WTC11 (cell line): ENCODE measurements around the gene LINC00237. TPM values are rescaled to one million over a fixed set of nuclear protein-coding genes. Genes with fewer than 3 reads are reported as not detected.

Experiments used
- ATAC-seq: fragments of 200-7000 bp; cut with Tn5 transposase; 2 replicates; pipeline ENCODE4 v1.10.0; 2021; ENCODE audit warnings: mild to moderate bottlenecking, moderate library complexity
- CTCF ChIA-PET: fragments of 300-600 bp; sonication (Branson Sonifier 250); formaldehyde crosslinking; loops from one replicate; lab custom pipeline; 2021; ENCODE audit warnings: antibody characterized with exemption; lab: Charles Lee
- POLR2A ChIA-PET: fragments of 350-600 bp; sonication (Branson Sonifier 250); formaldehyde crosslinking; loops from one replicate; lab custom pipeline; 2021; ENCODE audit warnings: antibody characterized with exemption; lab: Charles Lee
- DNase-seq: peaks from one replicate; pipeline ENCODE4 v3.0.0; 2021; ENCODE audit warnings: low spot score
- H3K27ac Mint-ChIP-seq: 2 replicates; pipeline ENCODE4 v1.8.0; 2021; ENCODE audit warnings: mixed read lengths
- H3K27me3 Mint-ChIP-seq: 2 replicates; pipeline ENCODE4 v1.8.0; 2021; ENCODE audit warnings: low read depth, mild to moderate bottlenecking, moderate library complexity, mixed read lengths
- H3K36me3 Mint-ChIP-seq: 2 replicates; pipeline ENCODE4 v1.8.0; 2021; ENCODE audit warnings: mixed read lengths
- H3K4me1 Mint-ChIP-seq: 2 replicates; pipeline ENCODE4 v1.8.0; 2022; ENCODE audit warnings: mixed read lengths
- H3K4me3 Mint-ChIP-seq: 2 replicates; pipeline ENCODE4 v1.8.0; 2021; ENCODE audit warnings: mild to moderate bottlenecking, moderate library complexity, mixed read lengths
- H3K9me3 Mint-ChIP-seq: 2 replicates; pipeline ENCODE4 v1.8.0; 2021; ENCODE audit warnings: mixed read lengths
- ATF3 ChIP-seq: sonication (generic); formaldehyde crosslinking; conservative IDR thresholded peaks from 2 replicates; pipeline ENCODE4 v1.8.1; 2022; ENCODE audit warnings: mild to moderate bottlenecking, missing genetic modification reagents
- ELF4 ChIP-seq: sonication (generic); formaldehyde crosslinking; IDR thresholded peaks from 2 replicates; pipeline ENCODE4 v1.8.1; 2022; ENCODE audit warnings: low read depth, mild to moderate bottlenecking, moderate library complexity, missing genetic modification reagents
- FOXJ3 ChIP-seq: sonication (generic); formaldehyde crosslinking; IDR thresholded peaks from 2 replicates; pipeline ENCODE4 v1.9.0; 2021; ENCODE audit warnings: missing genetic modification reagents, mild to moderate bottlenecking, borderline replicate concordance
- KAT7 ChIP-seq: sonication (generic); formaldehyde crosslinking; IDR thresholded peaks from 2 replicates; pipeline ENCODE4 v1.8.1; 2023; ENCODE audit warnings: missing genetic modification reagents, mild to moderate bottlenecking, borderline replicate concordance
- NFE2L1 ChIP-seq: sonication (generic); formaldehyde crosslinking; IDR thresholded peaks from 2 replicates; pipeline ENCODE4 v1.8.1; 2023; ENCODE audit warnings: missing genetic modification reagents
- TP53 ChIP-seq: sonication (generic); formaldehyde crosslinking; IDR thresholded peaks from 2 replicates; pipeline ENCODE4 v1.8.1; 2023; ENCODE audit warnings: mild to moderate bottlenecking, missing genetic modification reagents
- ZBTB21 ChIP-seq: sonication (generic); formaldehyde crosslinking; IDR thresholded peaks from 2 replicates; pipeline ENCODE4 v1.8.1; 2023; ENCODE audit warnings: mild to moderate bottlenecking, missing genetic modification reagents, borderline replicate concordance
- ZNF138 ChIP-seq: sonication (generic); formaldehyde crosslinking; conservative IDR thresholded peaks from 2 replicates; pipeline ENCODE4 v1.8.1; 2022; ENCODE audit warnings: mild to moderate bottlenecking, moderate library complexity, missing genetic modification reagents
- ZNF232 ChIP-seq: sonication (generic); formaldehyde crosslinking; IDR thresholded peaks from 2 replicates; pipeline ENCODE4 v1.8.0; 2022; ENCODE audit warnings: mild to moderate bottlenecking, missing genetic modification reagents
- ZNF396 ChIP-seq: fragments of 250-450 bp; sonication (Bioruptor Pico); IDR thresholded peaks from 2 replicates; pipeline ENCODE4 v1.8.0; 2021; ENCODE audit warnings: mild to moderate bottlenecking, moderate library complexity, borderline replicate concordance
- ZNF416 ChIP-seq: fragments of 250-450 bp; sonication (Bioruptor Pico); IDR thresholded peaks from 2 replicates; pipeline ENCODE4 v1.9.0; 2021; ENCODE audit warnings: mild to moderate bottlenecking, inconsistent platforms
- ZSCAN18 ChIP-seq: fragments of 250-450 bp; sonication (Bioruptor Pico); IDR thresholded peaks from 2 replicates; pipeline ENCODE4 v2.1.2; 2022; ENCODE audit warnings: mild to moderate bottlenecking, moderate library complexity
- total RNA-seq: library from RNA; stranded (reverse); gene quantifications from 3 replicates; pipeline ENCODE4 v1.2.3, GENCODE V29; 2021
- TF ChIP-seq, protein P1 (sequence below): fragments of 250-450 bp; sonication (Bioruptor Pico); IDR thresholded peaks from 2 replicates; pipeline ENCODE4 v1.9.0; 2021; ENCODE audit warnings: moderate library complexity, mild to moderate bottlenecking, inconsistent platforms, borderline replicate concordance
- TF ChIP-seq, protein P2 (sequence below): sonication (generic); formaldehyde crosslinking; IDR thresholded peaks from 2 replicates; pipeline ENCODE4 v1.8.1; 2023; ENCODE audit warnings: mild to moderate bottlenecking, missing genetic modification reagents, borderline replicate concordance
- TF ChIP-seq, protein P3 (sequence below): sonication (generic); formaldehyde crosslinking; conservative IDR thresholded peaks from 2 replicates; pipeline ENCODE4 v1.8.1; 2023; ENCODE audit warnings: mild to moderate bottlenecking, low read depth, missing genetic modification reagents, moderate library complexity
- TF ChIP-seq, protein P4 (sequence below): sonication (generic); formaldehyde crosslinking; IDR thresholded peaks from 2 replicates; pipeline ENCODE4 v1.8.0; 2022; ENCODE audit warnings: missing genetic modification reagents
- TF ChIP-seq, protein P5 (sequence below): sonication (generic); formaldehyde crosslinking; IDR thresholded peaks from 2 replicates; pipeline ENCODE4 v1.8.0; 2022; ENCODE audit warnings: mild to moderate bottlenecking, missing genetic modification reagents

Gene LINC00237
- total RNA-seq, 1 experiment from 2014 or later: 3.1 TPM

DNA sequence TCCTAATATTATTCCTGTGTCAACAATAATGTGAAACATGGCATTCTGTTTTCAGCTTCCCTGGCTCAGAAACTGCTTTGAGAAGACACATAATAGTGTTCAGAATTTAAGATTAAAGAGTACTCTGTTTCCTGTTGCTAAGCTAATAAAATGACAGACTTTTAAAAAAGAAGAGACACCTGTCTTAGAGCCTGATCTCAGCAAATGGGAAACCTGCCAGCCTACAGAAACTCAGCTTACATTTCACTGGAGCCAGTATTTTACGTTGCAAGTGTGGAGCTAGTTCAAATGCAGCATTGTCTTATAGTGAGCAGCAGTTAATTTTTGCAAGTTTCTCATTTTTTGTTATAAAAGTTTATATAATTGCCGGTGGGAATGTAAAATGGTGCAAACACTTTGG, 48.5 kb upstream of the LINC00237 start:
- H3K4me1 Mint-ChIP-seq: peaks cover 7% of the 10 kb centered on the region
- ChIA-PET POLR2A (no interaction called here), CTCF (no interaction called here)
- no peak overlapping the region for H3K27ac Mint-ChIP-seq
- no peak for DNase-seq
- H3K9me3 Mint-ChIP-seq: no peaks in the 10 kb centered on the region; the same call in 1 of the 2 replicates
- no peak overlapping the region for H3K4me3 Mint-ChIP-seq
- H3K36me3 Mint-ChIP-seq: peaks cover 15% of the 10 kb centered on the region
- TF ChIP-seq ZNF396: no peak
- TF ChIP-seq ZSCAN18 (CRISPR knock-in tag): no peak
- TF ChIP-seq, protein P1, sequence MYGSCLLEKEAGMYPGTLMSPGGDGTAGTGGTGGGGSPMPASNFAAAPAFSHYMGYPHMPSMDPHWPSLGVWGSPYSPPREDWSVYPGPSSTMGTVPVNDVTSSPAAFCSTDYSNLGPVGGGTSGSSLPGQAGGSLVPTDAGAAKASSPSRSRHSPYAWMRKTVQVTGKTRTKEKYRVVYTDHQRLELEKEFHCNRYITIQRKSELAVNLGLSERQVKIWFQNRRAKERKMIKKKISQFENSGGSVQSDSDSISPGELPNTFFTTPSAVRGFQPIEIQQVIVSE (CRISPR knock-in tag): no peak
- no peak for TF ChIP-seq KAT7 (CRISPR knock-in tag)
- TF ChIP-seq ZNF138: no peak
- no peak for TF ChIP-seq ATF3 (CRISPR knock-in tag)
- TF ChIP-seq ZNF416 (CRISPR knock-in tag): no peak
- TF ChIP-seq, protein P2, sequence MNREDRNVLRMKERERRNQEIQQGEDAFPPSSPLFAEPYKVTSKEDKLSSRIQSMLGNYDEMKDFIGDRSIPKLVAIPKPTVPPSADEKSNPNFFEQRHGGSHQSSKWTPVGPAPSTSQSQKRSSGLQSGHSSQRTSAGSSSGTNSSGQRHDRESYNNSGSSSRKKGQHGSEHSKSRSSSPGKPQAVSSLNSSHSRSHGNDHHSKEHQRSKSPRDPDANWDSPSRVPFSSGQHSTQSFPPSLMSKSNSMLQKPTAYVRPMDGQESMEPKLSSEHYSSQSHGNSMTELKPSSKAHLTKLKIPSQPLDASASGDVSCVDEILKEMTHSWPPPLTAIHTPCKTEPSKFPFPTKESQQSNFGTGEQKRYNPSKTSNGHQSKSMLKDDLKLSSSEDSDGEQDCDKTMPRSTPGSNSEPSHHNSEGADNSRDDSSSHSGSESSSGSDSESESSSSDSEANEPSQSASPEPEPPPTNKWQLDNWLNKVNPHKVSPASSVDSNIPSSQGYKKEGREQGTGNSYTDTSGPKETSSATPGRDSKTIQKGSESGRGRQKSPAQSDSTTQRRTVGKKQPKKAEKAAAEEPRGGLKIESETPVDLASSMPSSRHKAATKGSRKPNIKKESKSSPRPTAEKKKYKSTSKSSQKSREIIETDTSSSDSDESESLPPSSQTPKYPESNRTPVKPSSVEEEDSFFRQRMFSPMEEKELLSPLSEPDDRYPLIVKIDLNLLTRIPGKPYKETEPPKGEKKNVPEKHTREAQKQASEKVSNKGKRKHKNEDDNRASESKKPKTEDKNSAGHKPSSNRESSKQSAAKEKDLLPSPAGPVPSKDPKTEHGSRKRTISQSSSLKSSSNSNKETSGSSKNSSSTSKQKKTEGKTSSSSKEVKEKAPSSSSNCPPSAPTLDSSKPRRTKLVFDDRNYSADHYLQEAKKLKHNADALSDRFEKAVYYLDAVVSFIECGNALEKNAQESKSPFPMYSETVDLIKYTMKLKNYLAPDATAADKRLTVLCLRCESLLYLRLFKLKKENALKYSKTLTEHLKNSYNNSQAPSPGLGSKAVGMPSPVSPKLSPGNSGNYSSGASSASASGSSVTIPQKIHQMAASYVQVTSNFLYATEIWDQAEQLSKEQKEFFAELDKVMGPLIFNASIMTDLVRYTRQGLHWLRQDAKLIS (CRISPR knock-in tag): no peak
- no peak for ATAC-seq
- H3K27me3 Mint-ChIP-seq: no peaks in the 10 kb centered on the region

DNA sequence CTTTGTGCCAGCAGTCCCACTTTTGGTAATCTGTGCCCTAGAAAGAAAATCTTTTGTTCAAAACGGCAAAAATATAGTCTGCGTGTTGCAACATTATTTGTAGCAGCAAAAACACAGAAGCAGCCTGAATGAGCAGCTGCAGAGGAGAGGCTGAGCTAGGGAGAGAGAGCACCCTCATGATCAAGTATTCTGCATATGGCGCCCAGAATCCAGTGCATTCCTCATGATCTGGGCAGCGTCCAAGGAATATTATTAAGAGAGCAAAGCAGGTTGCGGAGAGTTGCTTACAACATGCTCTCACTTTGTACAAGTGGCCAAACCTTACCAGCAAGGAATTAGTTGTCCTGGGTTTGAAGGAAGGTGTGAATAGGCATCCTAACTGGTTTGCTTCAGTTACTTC, 45.6 kb upstream of the LINC00237 start:
- Mint-ChIP-seq H3K4me3 (no peak overlapping the region), H3K4me1 (peaks cover 3% of the 10 kb centered on the region; the same call in 1 of the 2 replicates)
- ATAC-seq: no peak
- POLR2A ChIA-PET: no interaction called here
- no peak for TF ChIP-seq ZBTB21
- TF ChIP-seq ZNF232: no peak
- TF ChIP-seq, protein P3, sequence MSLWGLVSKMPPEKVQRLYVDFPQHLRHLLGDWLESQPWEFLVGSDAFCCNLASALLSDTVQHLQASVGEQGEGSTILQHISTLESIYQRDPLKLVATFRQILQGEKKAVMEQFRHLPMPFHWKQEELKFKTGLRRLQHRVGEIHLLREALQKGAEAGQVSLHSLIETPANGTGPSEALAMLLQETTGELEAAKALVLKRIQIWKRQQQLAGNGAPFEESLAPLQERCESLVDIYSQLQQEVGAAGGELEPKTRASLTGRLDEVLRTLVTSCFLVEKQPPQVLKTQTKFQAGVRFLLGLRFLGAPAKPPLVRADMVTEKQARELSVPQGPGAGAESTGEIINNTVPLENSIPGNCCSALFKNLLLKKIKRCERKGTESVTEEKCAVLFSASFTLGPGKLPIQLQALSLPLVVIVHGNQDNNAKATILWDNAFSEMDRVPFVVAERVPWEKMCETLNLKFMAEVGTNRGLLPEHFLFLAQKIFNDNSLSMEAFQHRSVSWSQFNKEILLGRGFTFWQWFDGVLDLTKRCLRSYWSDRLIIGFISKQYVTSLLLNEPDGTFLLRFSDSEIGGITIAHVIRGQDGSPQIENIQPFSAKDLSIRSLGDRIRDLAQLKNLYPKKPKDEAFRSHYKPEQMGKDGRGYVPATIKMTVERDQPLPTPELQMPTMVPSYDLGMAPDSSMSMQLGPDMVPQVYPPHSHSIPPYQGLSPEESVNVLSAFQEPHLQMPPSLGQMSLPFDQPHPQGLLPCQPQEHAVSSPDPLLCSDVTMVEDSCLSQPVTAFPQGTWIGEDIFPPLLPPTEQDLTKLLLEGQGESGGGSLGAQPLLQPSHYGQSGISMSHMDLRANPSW (CRISPR knock-in tag): no peak
- TF ChIP-seq, protein P4, sequence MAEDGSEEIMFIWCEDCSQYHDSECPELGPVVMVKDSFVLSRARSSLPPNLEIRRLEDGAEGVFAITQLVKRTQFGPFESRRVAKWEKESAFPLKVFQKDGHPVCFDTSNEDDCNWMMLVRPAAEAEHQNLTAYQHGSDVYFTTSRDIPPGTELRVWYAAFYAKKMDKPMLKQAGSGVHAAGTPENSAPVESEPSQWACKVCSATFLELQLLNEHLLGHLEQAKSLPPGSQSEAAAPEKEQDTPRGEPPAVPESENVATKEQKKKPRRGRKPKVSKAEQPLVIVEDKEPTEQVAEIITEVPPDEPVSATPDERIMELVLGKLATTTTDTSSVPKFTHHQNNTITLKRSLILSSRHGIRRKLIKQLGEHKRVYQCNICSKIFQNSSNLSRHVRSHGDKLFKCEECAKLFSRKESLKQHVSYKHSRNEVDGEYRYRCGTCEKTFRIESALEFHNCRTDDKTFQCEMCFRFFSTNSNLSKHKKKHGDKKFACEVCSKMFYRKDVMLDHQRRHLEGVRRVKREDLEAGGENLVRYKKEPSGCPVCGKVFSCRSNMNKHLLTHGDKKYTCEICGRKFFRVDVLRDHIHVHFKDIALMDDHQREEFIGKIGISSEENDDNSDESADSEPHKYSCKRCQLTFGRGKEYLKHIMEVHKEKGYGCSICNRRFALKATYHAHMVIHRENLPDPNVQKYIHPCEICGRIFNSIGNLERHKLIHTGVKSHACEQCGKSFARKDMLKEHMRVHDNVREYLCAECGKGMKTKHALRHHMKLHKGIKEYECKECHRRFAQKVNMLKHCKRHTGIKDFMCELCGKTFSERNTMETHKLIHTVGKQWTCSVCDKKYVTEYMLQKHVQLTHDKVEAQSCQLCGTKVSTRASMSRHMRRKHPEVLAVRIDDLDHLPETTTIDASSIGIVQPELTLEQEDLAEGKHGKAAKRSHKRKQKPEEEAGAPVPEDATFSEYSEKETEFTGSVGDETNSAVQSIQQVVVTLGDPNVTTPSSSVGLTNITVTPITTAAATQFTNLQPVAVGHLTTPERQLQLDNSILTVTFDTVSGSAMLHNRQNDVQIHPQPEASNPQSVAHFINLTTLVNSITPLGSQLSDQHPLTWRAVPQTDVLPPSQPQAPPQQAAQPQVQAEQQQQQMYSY (CRISPR knock-in tag): no peak
- no peak for TF ChIP-seq FOXJ3 (CRISPR knock-in tag)
- no peak for TF ChIP-seq NFE2L1
- TF ChIP-seq, protein P5, sequence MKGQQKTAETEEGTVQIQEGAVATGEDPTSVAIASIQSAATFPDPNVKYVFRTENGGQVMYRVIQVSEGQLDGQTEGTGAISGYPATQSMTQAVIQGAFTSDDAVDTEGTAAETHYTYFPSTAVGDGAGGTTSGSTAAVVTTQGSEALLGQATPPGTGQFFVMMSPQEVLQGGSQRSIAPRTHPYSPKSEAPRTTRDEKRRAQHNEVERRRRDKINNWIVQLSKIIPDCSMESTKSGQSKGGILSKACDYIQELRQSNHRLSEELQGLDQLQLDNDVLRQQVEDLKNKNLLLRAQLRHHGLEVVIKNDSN (CRISPR knock-in tag): no peak
- TF ChIP-seq ELF4: no peak
- TF ChIP-seq TP53 (CRISPR knock-in tag): no peak
- TF ChIP-seq ZNF416 (CRISPR knock-in tag): no peak
- TF ChIP-seq, all 79 proteins: peak for 0
- Mint-ChIP-seq H3K27me3 (no peaks in the 10 kb centered on the region), H3K27ac (no peak overlapping the region), H3K9me3 (no peaks in the 10 kb centered on the region; the same call in 1 of the 2 replicates), H3K36me3 (peaks cover 18% of the 10 kb centered on the region)
- no peak for DNase-seq
- CTCF ChIA-PET: interaction anchor here (0.6 to 1.7 kb wide), 2 partner anchors 103 to 313 kb away, joined by 4 to 5 read pairs; no protein-coding TSS in a partner anchor
